ENCODE results near the gene ATP5PF.

- TF ChIP-seq EP300 (IDR thresholded peaks at IDR 0.05) (no peak), CTCF (IDR thresholded peaks at IDR 0.05) (no peak)
These were observed 34.0 kb downstream of the ATP5PF start for GRCh38 chr21:25700741-25701140.

All from sigmoid colon (tissue), 4 donors.